Measurements from ENCODE around the gene MME.
"Not testable (repeated sequence)": the region's sequence is repeated elsewhere in the genome, so short reads cannot be mapped to it uniquely, and the experiment has no call there.

MME gene

DNA sequence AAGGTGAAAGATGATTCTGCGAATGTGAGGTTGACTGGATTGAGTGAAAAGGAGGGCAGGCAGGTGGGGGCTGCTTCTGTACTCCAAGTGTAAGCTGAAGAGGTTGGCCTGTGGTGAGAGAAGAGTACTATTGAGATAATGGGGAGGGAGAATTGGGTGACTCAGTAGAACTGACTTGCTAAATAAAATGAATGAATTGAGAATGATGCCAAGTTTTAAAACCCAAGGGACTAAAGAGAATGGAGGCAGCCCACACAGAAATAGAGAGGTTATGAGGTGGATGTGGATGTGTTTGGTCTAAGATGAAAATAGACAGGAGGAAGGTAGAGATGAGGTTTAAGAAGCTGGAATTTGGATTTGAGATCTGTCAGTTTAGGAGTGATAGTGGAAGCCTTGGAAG lies 5.9 kb downstream of the MME start:
- DNase-seq = no peak

DNA sequence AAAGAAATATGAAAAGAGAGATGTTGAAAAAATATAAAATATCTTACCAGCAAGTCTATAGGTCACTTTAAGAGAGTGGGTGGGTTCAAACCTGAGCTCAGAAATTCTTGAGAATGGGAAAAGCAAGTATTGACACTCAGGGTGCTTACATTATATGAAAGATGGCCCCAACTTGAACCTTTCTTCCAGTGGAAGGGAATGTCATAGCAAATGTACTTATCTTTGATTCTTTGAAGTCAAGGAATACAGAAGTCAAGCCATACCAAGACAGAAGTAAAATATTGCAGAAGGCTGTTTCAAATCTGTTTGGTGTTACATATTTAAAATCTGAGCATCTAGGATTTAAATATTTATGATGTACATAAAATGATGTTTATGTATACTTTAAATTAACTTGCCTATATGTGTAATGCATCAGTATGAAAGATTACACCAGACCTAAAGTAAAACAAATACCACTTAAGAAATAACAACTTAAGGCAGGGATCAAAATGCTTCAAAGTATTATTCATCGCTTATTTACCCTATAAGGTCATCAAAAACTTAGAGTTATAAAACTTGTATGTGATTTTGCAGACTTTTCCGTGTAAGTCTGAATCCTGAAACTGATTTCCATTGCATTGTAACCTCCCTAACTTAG lies 8.7 kb downstream of the MME start:
- no peak for DNase-seq

DNA sequence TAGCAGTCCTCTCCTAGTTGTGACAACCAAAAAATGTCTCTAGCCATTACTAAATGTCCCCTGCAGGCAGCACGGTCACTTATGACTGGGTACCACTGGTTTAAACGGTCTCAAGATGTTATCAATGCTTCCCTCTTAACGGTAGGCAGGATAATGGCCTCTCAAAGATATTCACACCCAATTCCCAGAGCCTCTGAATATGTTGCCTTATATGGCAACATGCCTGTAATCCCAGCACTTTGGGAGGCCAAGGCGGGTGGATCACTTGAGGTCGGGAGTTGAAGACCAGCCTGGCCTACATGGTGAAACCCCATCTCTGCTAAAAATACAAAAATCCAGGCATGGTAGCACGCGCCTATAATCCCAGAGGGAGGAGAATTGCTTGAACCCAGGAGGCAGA lies 9.4 kb downstream of the MME start:
- no peak for DNase-seq

DNA sequence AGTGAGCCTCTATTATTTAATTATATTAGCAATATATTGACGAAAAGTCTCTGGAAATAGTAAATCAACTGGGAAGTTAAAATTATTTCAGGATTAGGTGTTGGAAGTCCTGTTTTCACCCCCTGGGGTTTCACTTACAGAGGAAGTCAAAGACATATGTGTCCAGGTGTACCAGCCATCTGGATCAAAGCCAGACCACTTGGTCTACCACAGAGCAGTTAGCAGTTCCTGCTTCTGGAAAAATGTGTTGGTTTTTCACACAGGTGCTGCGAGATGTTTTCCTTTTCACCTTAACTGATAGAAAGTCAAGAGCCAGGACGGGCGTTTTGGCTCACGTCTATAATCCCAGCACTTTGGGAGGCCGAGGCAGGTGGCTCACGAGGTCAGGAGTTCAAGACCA lies 13.1 kb downstream of the MME start:
- peak; percentile 78 for DNase-seq

DNA sequence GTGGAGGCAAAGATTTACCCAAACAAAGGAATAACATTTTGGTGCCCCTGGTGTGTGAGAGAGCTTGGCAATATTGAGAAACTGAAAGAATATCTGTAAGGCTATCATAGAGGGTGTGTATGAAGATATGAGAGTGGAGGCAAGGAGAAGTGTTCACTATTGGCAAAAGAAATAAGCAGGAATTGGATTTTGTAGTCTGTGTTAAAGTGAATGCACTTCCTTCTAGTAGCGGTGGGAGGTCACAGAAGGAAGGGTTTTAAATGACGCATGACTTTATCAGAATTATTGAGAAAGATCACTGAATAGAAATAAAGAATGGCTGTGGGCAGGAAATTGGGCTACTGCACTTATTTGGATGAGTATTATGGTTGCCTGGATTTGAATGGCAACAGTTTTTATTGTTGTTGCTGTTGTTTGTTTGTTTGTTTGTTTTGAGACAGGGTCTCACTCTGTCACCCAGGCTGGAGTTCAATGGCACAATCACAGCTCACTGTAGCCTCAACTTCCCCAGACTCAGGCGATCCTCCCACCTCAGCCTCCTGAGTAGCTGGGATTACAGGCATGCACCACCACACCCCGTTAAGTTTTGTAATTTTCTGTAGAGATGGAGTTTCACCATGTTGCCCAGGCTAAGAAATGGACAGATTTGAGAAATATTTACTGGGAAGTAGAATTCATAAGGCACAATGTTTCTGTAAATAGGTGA lies 16.3 kb downstream of the MME start:
- DNase-seq = no peak

DNA sequence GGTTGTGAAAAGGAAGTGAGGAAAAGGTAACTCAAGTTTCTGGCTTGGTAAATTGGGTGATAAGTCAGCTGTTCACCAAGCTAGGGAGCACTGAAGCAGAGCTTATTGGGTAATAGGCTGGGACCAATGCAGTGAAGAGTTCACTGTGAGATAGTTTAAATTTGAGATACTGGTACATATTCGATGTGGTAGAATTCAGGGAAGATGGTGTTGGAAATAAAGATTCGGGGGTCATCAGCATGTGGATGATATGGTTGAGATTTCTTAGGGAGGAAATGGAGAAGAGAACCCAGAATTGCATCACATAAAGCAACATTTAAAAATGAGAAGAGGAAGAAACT lies 16.9 kb downstream of the MME start:
- no peak for DNase-seq

DNA sequence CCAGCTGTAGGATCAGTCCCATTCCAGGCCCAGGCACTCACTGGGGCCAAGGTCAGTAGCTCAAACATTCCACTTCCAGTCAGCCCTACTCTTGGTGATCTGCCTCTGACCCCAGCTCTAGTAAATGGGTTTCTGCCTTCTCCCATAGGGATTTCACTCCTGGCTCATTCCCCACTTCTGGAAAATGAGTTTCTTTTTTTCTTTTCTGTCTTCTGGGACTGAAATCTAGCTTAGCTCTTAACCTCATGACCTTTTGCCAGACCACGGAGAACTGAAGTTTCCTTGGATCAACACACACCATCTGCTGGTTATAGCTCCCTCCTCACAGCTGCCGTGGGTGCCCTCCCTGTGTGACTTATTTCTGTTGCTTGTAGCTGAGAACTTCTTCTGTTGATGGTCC lies 21.3 kb downstream of the MME start:
- DNase-seq = no peak

DNA sequence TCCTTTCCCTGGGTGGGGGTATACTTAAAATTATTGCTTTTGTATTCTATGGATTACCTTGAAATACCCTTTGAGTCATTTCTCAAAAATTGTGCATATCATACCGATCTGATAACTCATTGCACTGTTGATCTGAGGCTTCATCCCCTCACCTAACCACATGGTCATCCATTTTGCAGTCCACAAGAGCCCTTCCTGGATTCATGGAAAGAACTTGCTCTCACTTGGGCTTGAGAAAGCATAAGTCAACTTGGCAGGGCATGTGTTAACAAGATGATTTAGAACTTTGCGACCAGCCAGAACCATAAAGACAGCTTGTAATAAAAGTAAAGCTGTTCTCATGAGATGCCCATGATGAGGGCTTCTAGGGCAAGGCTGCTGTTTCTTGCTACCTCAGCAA lies 22.2 kb downstream of the MME start:
- no peak for DNase-seq

DNA sequence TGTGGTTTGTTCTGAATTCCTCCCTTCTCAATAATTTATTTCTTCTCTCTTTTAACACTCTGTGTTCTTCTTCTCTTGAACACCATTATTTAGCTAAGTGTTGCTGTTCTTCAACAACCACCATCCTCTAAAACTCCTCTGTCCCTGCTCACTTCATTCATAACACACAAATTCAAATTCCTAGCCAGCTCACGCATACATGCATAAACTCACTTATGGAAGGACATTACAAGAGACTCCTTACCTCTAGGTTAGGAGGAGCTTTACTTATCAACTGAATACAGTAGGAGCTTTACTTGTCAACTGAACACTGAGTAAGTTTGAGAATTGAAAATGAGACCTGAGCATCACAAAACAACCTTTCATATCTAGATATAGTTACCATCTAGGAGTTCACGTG lies 23.6 kb downstream of the MME start:
- DNase-seq = no peak

DNA sequence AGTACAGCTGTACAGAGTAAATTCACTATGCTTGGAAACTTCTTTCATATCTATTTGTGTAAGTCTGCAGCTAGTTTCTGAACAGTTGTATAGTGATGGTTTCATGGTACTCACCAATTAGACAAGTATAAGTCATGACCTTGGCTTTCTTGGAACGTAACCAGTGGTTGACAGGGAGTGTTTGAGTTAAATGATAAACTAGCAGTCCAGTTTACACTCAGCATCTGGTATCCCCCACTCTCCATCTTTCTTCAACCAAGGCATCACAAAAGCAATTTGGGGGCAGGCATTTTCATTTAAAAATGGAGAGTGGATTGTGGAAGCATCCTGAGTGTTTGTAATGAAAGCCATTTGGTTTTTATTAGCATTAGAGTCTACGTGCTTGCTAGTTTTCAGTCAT lies 26.0 kb downstream of the MME start:
- DNase-seq = no peak

DNA sequence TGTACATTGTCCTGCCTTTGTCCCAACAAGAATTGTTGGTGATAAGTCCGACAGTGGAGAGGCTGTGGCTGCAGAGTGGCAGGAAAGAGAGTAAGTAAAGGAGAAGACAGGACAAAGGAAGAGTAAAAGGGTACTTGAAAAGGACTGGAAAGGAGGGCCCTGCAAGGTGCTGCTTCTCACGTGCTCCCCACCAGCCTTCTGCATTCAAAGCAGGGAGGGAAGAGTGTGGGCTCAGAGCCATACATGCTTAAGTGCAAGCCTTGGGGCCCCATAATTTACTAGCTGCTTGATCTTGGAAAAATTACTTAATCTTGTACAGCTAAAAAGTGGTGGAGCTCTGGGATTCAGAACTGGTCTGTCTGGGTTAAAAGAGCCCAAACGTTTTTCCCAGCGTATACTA lies 29.9 kb downstream of the MME start:
- DNase-seq = no peak

DNA sequence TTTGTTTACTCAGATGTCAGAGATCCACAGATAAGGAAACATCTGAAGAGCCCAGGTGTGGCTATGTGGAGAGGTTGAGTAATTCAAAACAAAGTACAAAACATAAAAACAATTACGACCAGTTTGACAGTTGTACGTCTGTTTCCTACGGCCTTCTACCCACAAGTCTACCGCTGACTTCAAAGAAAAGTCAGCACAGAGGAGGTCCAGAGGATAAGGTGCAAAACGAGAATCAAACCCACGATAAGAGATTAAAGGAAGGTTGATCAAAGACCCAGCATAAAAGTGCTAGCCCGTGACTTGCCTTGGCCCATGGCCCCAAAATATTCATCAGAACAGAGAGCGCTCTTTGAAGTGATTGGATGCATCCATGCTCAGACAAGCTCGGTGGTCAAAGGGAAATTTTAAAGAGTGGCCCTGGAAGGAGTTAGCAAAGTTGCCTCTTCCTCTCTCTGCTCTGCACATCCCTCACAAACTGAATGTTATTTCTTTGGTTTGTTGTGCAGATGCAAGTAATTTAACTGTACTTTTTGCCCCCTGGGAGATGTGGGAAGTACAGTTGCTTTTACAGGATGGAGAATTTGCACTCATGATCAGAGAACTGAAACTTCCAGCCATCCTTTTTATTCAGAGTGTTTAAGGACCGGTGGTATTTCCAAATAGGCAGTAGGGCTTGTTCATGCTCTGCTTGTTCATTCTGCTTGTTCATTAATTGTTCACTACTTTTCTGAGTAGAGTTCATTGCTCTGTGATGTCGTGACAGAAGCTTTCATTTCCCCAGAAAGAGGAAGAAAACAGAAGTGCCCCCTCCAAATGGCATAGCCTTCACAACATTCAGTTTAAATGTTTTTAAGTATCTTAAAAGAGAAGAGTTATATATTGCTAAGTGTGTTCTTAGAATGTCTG lies 31.1 kb downstream of the MME start:
- no peak for DNase-seq

DNA sequence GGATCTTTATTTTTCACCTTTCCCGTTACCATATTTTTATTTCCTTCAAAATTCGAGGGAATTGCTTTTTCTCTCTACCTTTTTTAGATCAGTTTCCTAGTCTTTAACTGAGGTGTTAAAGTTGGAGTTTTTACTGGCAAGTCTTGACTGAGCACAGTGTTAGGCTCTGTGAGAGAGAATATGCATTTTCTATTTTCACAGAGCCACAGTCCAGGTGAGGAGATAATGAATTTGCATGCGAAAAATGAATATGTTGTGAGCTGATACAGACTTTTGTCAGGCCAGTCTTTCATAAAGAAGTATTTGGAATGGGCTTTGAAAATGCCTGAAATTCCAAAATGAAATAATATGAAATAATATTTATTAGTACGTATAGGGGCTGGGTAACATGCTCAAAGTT lies 31.9 kb downstream of the MME start:
- no peak for DNase-seq

DNA sequence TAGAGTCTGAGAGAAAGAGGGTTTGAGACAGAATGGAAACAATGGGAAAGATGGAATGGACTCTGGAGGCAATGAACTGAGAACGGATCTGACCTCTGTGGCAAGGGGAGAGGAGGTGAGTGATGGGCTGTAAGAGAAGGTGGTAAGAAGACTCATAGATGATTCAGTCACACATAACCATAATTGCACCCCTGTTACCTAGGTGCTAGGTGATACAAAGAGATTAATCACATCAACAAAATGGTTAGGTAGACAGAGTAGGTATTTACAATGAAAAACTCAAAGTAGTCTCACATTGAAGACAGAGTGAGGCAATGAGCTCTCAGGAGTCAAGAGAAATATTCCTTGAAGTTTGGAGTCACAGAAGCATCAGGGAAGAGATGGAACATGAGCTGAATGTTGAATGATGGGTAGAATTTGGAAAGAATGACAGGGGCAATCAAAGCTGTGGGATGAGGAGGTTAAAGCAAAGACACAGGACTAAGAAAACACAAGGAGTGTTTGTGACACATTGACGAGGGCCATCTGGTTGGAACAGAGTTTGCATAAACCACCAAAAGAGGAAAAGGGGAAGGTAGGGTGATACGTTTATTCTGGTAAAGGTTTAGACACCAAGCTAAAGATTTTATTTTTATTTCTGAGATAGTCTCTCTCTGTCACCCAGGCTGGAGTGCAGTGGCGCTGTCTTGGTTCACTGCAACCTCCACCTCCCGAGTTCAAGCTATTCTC lies 32.7 kb downstream of the MME start:
- DNase-seq = no peak

DNA sequence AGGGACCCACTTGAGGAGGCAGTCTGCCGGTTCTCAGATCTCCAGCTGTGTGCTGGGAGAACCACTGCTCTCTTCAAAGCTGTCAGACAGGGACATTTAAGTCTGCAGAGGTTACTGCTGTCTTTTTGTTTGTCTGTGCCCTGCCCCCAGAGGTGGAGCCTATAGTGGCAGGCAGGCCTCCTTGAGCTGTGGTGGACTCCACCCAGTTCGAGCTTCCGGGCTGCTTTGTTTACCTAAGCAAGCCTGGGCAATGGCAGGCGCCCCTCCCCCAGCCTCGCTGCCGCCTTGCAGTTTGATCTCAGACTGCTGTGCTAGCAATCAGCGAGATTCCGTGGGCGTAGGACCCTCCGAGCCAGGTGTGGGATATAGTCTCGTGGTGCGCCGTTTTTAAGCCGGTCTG lies 44.6 kb downstream of the MME start:
- DNase-seq = not testable (repeated sequence)

DNA sequence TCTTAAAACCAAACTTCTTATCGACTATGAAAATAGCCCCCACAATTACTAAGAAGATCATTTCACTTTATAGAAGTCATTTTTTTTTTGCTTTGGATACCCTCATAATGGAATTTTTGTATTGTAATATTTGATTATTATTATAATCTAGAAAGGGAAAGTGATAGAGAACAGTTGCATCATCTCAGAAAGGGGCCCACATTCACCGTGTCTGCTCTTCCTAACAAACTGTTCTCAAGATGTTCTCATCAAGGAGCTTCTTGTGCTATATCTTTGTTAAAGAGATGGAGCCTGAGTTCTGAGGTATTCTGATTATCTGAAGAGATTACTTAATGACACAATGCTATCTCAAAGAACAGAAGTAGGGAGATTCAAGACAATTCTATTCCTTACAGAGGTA lies 49.3 kb downstream of the MME start:
- no peak for DNase-seq

DNA sequence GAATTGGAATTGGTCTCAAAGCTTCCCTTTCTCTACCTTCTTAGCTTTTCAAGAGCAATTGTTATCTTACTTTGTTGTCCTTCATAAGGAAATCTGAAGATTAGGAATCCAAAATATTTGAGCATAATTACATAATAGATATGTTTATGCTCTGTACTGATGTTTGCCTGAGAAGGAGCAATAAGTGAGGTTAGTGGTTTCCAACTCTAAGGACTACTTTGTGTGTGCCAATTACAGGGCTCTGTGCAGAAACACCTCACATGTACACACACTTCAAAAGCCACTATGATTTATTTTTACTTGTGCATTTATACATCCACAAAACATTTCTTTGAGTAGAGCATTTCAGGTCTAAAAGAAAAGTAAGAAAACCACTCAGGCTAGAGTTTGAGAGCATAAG lies 49.9 kb downstream of the MME start:
- no peak for DNase-seq

DNA sequence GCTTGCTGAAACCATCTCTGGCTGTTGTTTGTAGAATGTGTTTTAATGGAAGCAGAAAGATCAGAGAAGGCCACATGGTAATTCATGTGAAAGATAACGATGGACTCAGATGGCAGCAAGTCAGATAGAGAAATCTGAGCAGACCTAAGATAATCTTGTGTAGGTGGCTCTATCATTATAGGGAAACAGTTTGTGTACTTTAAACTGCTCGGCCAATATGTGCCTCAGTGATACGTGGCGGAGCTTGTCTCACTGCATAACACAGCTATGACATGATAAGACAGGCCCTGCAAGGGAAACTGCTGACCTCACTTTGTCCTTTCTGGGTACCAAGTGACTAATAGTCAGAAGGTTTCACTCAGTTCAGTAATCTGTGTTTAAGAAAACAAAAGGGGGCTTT lies 51.0 kb downstream of the MME start:
- no peak for DNase-seq

DNA sequence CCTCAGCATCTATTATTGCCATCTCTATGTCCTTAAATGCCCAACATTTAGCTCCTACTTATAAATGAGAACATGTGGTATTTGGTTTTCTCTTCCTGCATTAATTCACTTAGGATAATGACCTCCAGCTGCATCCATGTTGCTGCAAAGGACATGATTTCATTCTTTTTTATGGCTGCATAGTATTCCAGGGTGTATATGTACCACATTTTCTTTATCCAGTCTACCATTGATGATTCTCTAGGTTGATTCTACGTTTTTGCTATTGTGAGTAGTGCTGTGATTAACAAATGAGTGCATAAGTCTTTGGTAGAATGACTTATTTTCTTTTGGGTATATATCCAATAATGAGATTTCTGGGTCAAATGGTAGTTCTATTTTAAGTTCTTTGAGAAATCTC lies 54.2 kb downstream of the MME start:
- DNase-seq = not testable (repeated sequence)

DNA sequence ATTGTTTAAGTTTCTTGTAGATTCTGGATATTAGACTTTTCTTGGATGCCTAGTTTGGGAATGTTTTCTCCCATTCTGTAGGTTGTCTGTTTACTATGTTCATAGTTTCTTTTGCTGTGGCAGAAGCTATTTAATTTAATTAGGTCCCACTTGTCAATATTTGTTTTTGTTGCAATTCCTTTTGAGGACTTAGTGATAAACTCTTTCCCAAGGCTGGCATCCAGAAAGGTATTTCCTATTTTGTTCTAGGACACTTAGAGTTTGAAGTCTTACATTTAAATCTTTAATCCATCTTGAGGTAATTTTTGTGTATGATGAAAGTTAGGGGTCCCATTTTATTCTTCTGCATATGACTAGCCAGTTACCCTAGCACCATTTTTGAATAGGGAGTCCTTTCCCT lies 54.9 kb downstream of the MME start:
- no peak for DNase-seq

DNA sequence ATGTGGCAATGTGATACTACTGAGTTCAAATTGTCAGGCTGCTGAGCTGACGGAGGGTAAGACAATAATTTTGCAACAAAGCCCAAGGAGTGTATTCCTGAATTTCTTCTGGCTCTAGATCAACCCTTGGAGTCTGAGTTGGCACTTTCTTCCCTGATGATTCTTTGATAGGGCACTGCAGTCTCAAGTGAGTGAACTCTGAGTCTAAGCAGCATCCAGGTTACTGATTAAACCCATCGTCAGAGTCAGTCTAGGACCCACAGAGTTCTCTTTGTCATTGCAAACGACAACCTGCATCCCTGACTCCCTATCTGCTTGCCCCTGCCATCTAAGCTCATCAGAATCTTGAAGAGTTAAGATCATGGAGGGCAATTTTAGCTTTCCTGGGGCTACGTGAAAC lies 58.6 kb downstream of the MME start:
- DNase-seq = no peak

DNA sequence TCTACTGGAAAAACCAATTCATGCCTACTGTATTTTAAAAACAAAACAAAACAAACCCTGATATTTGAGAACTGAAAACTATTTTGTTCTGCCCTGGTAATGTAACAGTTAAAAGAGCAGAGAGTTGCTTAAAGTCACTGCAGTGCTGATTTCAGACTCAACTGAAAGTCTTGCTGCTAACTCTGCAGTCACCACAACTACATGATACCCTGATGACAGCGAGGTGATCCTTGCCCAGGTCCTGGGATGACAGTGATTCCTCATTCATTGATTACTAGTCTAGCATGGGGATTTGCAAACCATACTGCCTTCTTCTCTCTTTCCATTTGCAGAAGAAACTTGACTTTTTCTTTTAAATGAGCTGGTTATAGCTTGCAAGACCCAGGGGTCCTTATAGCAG lies 67.5 kb downstream of the MME start:
- no peak for DNase-seq

DNA sequence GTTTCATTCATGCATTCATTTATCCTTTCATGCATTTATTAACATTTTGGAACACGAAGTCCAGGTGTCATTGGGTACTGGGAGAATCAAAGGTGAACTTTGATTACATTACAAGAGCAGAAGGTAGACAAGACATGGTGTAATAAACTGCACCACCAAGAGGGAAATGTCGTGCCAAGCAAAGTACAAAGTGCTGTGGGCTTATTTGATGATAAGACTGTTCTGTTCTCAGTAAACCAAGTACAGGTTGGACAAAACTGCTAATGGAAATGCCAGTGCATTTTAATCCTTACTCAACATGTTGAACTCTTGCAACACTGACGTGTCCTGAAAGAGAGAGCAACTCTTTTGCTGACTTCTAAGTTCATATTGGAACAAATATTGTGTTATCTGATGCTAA lies 69.4 kb downstream of the MME start:
- no peak for DNase-seq
